ENCODE data around the gene TRPC3. TPM values are rescaled to one million over a fixed set of nuclear protein-coding genes. Genes with fewer than 3 reads are reported as not detected.

Gene TRPC3
- total RNA-seq, 2 experiments from 2014 or later, result not detected

DNA sequence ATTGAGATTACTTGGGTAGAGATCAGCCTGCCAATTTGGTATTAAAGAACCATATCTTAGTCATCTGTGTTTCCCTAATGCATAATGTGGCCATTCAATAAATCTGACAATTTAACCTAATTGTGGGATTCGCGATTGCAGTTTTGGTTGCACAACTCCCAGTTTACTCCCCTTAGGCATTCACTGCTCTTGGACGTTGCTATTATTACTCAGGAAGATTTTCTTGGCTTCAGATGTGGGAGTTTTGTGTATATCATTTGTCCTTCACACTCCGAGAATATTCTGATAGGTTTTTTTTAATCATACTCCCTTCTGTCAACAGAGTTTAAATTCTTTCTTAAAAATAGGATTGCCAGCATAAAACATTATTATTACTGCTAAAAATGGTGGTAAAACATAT lies 22.0 kb upstream of the TRPC3 start:
- CTCF ChIA-PET, result interaction anchor here (1.1 kb wide), 1 partner anchor 10 kb away, joined by 3 read pairs; no protein-coding TSS in a partner anchor
- H3K9me3 Mint-ChIP-seq, result no peaks in the 10 kb centered on the region
- DNase-seq, result no peak

DNA sequence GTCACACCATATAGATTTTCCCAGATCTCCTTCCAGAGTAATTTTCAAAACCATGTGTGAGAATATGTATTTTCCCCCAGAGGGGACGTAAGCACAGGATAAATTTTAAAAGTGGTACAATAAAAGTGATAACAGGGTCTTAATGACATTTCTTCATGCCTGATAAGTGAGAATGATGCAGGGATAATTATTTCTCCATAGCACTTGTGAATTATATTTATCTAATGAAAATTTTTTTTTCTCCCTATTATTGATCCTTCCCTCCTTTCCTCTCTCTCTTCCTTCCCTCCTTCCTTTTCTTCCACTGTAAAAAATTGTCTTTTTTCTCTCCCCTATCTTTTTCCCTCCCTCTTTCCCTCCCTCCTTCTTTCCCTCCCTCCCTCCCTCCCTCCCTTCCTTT lies 17.0 kb upstream of the TRPC3 start:
- Mint-ChIP-seq H3K36me3 (ENCODE audit: low read depth) (no peaks in the 10 kb centered on the region), H3K27me3 (peaks cover 48% of the 10 kb centered on the region), H3K4me3 (no peak overlapping the region), H3K27ac (no peak overlapping the region), H3K4me1 (ENCODE audit: low read depth) (no peaks in the 10 kb centered on the region), H3K9me3 (no peaks in the 10 kb centered on the region)
- H3K9me3 ChIP-seq (ENCODE audit: control insufficient read depth in 1 of 2, insufficient read depth in 1 of 2, low read length in 2 of 2), result no peaks in the 10 kb centered on the region
- no peak overlapping the region for H3K4me3 ChIP-seq (ENCODE audit: low read length)
- H3K27me3 ChIP-seq (ENCODE audit: control insufficient read depth in 1 of 2, insufficient read depth in 2 of 2, low read length in 2 of 2), result peaks cover 0 to 13% of the 10 kb centered on the region in 2 experiments
- TF ChIP-seq CTCF (IDR thresholded peaks at IDR 0.05), result no peak
- ChIA-PET POLR2A (no interaction called here), CTCF (no interaction called here)
- ATAC-seq (ENCODE audit: poor library complexity) (no peak), DNase-seq (no peak)
- H3K4me1 ChIP-seq (ENCODE audit: insufficient read depth, low read length), result no peaks in the 10 kb centered on the region
- intact Hi-C loops (cut with DNase I, micrococcal nuclease), result no loop called here
- no peak overlapping the region for H3K27ac ChIP-seq (ENCODE audit: low read depth in 1 of 2, low read length in 2 of 2)
- H3K36me3 ChIP-seq (ENCODE audit: insufficient read depth, low read length), result no peaks in the 10 kb centered on the region

More for the DNA sequence above, 22.0 kb upstream of the TRPC3 start:
- Mint-ChIP-seq H3K27ac (no peak overlapping the region), H3K36me3 (ENCODE audit: low read depth) (no peaks in the 10 kb centered on the region), H3K4me1 (ENCODE audit: low read depth) (no peaks in the 10 kb centered on the region), H3K4me3 (no peak overlapping the region), H3K27me3 (peaks cover 31% of the 10 kb centered on the region)
- no peak overlapping the region for H3K27ac ChIP-seq (ENCODE audit: low read depth in 1 of 2, low read length in 2 of 2)
- POLR2A ChIA-PET, result no interaction called here
- no peak overlapping the region for H3K4me3 ChIP-seq (ENCODE audit: low read length)
- intact Hi-C loops (cut with DNase I, micrococcal nuclease), result no loop called here
- TF ChIP-seq CTCF (IDR thresholded peaks at IDR 0.05), result no peak
- H3K9me3 ChIP-seq (ENCODE audit: control insufficient read depth in 1 of 2, insufficient read depth in 1 of 2, low read length in 2 of 2), result no peaks in the 10 kb centered on the region
- no peaks in the 10 kb centered on the region for H3K27me3 ChIP-seq (ENCODE audit: control insufficient read depth in 1 of 2, insufficient read depth in 2 of 2, low read length in 2 of 2)
- ATAC-seq (ENCODE audit: poor library complexity), result no peak
- H3K36me3 ChIP-seq (ENCODE audit: insufficient read depth, low read length), result no peaks in the 10 kb centered on the region
- H3K4me1 ChIP-seq (ENCODE audit: insufficient read depth, low read length), result no peaks in the 10 kb centered on the region

GRCh38 chr4:121964958-121965357 lies 13.1 kb upstream of the TRPC3 start:
- ChIA-PET POLR2A (interaction anchor here (0.6 kb wide), 1 partner anchor 1030 kb away, joined by 3 read pairs; no protein-coding TSS in a partner anchor), CTCF (no interaction called here)

More at GRCh38 chr4:121964958-121965357, 13.1 kb upstream of the TRPC3 start:
- Mint-ChIP-seq H3K27me3 (peaks cover 34% of the 10 kb centered on the region), H3K9me3 (no peaks in the 10 kb centered on the region), H3K36me3 (ENCODE audit: low read depth) (no peaks in the 10 kb centered on the region), H3K4me1 (ENCODE audit: low read depth) (no peaks in the 10 kb centered on the region), H3K27ac (no peak overlapping the region), H3K4me3 (no peak overlapping the region)
- DNase-seq (no peak), ATAC-seq (ENCODE audit: poor library complexity) (no peak)
- intact Hi-C loops (cut with DNase I, micrococcal nuclease), result no loop called here
- TF ChIP-seq CTCF (IDR thresholded peaks at IDR 0.05), result no peak
- no peaks in the 10 kb centered on the region for H3K9me3 ChIP-seq (ENCODE audit: control insufficient read depth in 1 of 2, insufficient read depth in 1 of 2, low read length in 2 of 2)
- no peaks in the 10 kb centered on the region for H3K4me1 ChIP-seq (ENCODE audit: insufficient read depth, low read length)
- H3K4me3 ChIP-seq (ENCODE audit: low read length), result no peak overlapping the region
- no peaks in the 10 kb centered on the region for H3K36me3 ChIP-seq (ENCODE audit: insufficient read depth, low read length)
- H3K27me3 ChIP-seq (ENCODE audit: control insufficient read depth in 1 of 2, insufficient read depth in 2 of 2, low read length in 2 of 2), result peaks cover 0 to 19% of the 10 kb centered on the region in 2 experiments
- H3K27ac ChIP-seq (ENCODE audit: low read depth in 1 of 2, low read length in 2 of 2), result no peak overlapping the region

Data from CD4-positive, alpha-beta T cell (primary cell).